HepG2 (cell line): ENCODE measurements around the gene RAB23. TPM values are rescaled to one million over a fixed set of nuclear protein-coding genes. Genes with fewer than 3 reads are reported as not detected.

ENCODE experiments used
- KDM1A ChIP-seq: IDR thresholded peaks from 2 replicates; pipeline ENCODE4 v1.6.1; 2016; ENCODE audit warnings: missing compliant biosample characterization
- SATB2 ChIP-seq: sonication (generic); formaldehyde crosslinking; IDR thresholded peaks from 2 replicates; pipeline ENCODE4 v1.5.0; 2020; ENCODE audit warnings: missing genetic modification reagents
- TCF7L2 ChIP-seq: IDR thresholded peaks from 2 replicates; pipeline ENCODE4 v1.6.1; 2011; ENCODE audit warnings: mild to moderate bottlenecking, low read depth, low read length, moderate library complexity
- ZBTB7B ChIP-seq: sonication (generic); formaldehyde crosslinking; IDR thresholded peaks from 2 replicates; pipeline ENCODE4 v1.4.0; 2020; ENCODE audit warnings: missing genetic modification reagents
- ZNF34 ChIP-seq: sonication (generic); formaldehyde crosslinking; IDR thresholded peaks from 2 replicates; pipeline ENCODE4 v1.4.0; 2020; ENCODE audit warnings: mild to moderate bottlenecking, missing genetic modification reagents, borderline replicate concordance
- ZNF768 ChIP-seq: sonication (generic); formaldehyde crosslinking; IDR thresholded peaks from 2 replicates; pipeline ENCODE4 v1.4.0; 2020; ENCODE audit warnings: missing genetic modification reagents
- polyA plus RNA-seq, 8 experiments: library from polyadenylated mRNA; depleted of rRNA in 3 of 8; stranded (reverse) in 7 of 8; unstranded in 1 of 8; fragments of >200 nt; fragmentation: Illumina TruSeq in 4 of 8; extraction: Trizol in 4 of 8; gene quantifications; 2 replicates each; pipeline versions ENCODE4 v1.2.1 to v1.2.3, GENCODE V29; 2011 to 2016; ENCODE audit warnings: low read depth in 4 of 8, missing spikeins in 1 of 8, mixed read lengths in 1 of 8; ENCODE audit not compliant: insufficient read depth in 1 of 8
- total RNA-seq, 5 experiments: library from RNA; depleted of rRNA; stranded (reverse); fragments of >200 nt; fragmentation: Illumina TruSeq; extraction: Trizol; gene quantifications; 2 replicates each; pipeline ENCODE4 v1.2.3, GENCODE V29; 2016; ENCODE audit warnings: low read depth in 1 of 5
- TF ChIP-seq, protein P1 (sequence below): IDR thresholded peaks from 2 replicates; pipeline ENCODE4 v1.6.1; 2016; ENCODE audit warnings: missing biosample characterization, missing genetic modification reagents, low read depth
- TF ChIP-seq, protein P2 (sequence below), 2 experiments: sonication (generic) in 1 of 2; formaldehyde crosslinking in 1 of 2; IDR thresholded peaks; 2 replicates each; pipeline versions ENCODE4 v1.6.1 to v1.9.0; 2014 to 2022; ENCODE audit warnings: antibody characterized with exemption in 1 of 2, borderline replicate concordance in 1 of 2, inconsistent platforms in 1 of 2, low read depth in 1 of 2, missing genetic modification reagents in 1 of 2
- TF ChIP-seq, protein P3 (sequence below): sonication (generic); formaldehyde crosslinking; IDR thresholded peaks from 2 replicates; pipeline ENCODE4 v1.4.0; 2020; ENCODE audit warnings: missing genetic modification reagents
- TF ChIP-seq, protein P4 (sequence below): sonication (generic); formaldehyde crosslinking; conservative IDR thresholded peaks from 2 replicates; pipeline ENCODE4 v1.4.0; 2020; ENCODE audit warnings: missing genetic modification reagents

The RAB23 gene
- total and polyA plus RNA-seq, 2 of the 13 experiments (the other 11 are each of a cell fraction or from before 2014, with no cell fraction given), result 5.5 to 16.4 TPM

DNA sequence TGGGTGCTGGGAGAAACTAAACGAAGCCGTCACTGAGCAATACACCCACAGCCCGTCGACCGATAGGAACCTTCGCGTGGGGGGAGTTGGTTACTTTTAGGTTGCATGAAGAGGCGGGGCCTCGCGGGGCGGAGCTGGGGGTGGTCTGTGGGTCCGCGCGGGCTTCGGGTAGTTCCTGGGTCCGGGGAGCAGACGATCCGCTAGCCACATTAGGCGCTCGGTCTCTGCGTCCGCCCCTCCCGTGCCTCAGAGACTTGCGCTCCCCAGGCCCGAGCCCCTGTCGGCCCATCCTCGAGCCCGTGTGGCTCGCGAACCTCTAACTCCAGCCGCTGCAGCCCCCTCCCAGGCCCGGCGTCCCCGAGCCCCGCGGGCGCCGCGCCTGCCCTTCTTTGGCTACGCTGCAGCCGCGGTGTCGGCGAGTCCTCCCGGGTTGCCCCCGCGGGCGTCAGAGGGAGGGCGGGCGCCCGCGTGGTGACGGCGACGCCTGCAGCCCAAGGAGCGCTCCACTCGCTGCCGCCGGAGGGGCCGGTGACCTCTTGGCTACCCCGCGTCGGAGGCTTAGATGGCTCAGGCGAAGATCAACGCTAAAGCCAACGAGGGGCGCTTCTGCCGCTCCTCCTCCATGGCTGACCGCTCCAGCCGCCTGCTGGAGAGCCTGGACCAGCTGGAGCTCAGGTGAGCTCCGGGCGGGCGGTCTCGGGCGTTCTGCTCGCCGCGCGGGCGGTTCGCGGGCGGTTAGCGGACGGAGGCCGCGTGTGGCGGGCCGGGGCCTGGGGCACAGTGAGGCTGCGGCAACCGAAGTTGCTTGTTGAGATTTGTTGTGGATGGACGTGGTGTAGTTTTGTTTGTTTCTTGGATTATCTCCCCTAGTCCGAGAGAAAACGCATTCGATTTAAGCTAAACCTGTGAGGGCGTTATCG lies 49.7 kb downstream of the RAB23 start, which contains the start of gene BAG2 (continued):
- TF ChIP-seq, protein P1, sequence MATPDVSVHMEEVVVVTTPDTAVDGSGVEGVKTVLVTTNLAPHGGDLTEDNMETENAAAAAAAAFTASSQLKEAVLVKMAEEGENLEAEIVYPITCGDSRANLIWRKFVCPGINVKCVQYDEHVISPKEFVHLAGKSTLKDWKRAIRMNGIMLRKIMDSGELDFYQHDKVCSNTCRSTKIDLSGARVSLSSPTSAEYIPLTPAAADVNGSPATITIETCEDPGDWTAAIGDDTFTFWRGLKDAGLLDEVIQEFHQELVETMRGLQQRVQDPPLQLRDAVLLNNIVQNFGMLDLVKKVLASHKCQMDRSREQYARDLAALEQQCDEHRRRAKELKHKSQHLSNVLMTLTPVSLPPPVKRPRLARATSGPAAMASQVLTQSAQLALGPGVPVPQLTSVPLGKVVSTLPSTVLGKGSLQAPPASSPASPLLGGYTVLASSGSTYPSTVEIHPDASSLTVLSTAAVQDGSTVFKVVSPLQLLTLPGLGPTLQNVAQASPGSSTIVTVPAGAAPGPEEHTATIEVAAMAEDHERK, result peak; percentile 34; the same call in 1 of the 2 replicates
- TF ChIP-seq ZNF34 (CRISPR knock-in tag) (0 out of 2 replicates have a peak, but pooled peaks have one; percentile 55), ZBTB7B (CRISPR knock-in tag) (peak; percentile 76; the same call in 1 of the 2 replicates), ZNF768 (CRISPR knock-in tag) (peak; percentile 86), KDM1A (CRISPR knock-in tag) (no peak), SATB2 (peak; percentile 87), TCF7L2 (no peak)
- TF ChIP-seq, protein P2, sequence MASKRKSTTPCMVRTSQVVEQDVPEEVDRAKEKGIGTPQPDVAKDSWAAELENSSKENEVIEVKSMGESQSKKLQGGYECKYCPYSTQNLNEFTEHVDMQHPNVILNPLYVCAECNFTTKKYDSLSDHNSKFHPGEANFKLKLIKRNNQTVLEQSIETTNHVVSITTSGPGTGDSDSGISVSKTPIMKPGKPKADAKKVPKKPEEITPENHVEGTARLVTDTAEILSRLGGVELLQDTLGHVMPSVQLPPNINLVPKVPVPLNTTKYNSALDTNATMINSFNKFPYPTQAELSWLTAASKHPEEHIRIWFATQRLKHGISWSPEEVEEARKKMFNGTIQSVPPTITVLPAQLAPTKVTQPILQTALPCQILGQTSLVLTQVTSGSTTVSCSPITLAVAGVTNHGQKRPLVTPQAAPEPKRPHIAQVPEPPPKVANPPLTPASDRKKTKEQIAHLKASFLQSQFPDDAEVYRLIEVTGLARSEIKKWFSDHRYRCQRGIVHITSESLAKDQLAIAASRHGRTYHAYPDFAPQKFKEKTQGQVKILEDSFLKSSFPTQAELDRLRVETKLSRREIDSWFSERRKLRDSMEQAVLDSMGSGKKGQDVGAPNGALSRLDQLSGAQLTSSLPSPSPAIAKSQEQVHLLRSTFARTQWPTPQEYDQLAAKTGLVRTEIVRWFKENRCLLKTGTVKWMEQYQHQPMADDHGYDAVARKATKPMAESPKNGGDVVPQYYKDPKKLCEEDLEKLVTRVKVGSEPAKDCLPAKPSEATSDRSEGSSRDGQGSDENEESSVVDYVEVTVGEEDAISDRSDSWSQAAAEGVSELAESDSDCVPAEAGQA (IDR thresholded peaks at IDR 0.05; ENCODE audit: low read depth), result peak; percentile 68; the same call in 1 of the 2 replicates
- TF ChIP-seq, protein P2 (CRISPR knock-in tag; IDR thresholded peaks at IDR 0.05; ENCODE audit: borderline replicate concordance), result peak; percentile 98
- TF ChIP-seq, protein P3, sequence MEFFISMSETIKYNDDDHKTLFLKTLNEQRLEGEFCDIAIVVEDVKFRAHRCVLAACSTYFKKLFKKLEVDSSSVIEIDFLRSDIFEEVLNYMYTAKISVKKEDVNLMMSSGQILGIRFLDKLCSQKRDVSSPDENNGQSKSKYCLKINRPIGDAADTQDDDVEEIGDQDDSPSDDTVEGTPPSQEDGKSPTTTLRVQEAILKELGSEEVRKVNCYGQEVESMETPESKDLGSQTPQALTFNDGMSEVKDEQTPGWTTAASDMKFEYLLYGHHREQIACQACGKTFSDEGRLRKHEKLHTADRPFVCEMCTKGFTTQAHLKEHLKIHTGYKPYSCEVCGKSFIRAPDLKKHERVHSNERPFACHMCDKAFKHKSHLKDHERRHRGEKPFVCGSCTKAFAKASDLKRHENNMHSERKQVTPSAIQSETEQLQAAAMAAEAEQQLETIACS (CRISPR knock-in tag), result peak; percentile 71
- TF ChIP-seq, protein P4, sequence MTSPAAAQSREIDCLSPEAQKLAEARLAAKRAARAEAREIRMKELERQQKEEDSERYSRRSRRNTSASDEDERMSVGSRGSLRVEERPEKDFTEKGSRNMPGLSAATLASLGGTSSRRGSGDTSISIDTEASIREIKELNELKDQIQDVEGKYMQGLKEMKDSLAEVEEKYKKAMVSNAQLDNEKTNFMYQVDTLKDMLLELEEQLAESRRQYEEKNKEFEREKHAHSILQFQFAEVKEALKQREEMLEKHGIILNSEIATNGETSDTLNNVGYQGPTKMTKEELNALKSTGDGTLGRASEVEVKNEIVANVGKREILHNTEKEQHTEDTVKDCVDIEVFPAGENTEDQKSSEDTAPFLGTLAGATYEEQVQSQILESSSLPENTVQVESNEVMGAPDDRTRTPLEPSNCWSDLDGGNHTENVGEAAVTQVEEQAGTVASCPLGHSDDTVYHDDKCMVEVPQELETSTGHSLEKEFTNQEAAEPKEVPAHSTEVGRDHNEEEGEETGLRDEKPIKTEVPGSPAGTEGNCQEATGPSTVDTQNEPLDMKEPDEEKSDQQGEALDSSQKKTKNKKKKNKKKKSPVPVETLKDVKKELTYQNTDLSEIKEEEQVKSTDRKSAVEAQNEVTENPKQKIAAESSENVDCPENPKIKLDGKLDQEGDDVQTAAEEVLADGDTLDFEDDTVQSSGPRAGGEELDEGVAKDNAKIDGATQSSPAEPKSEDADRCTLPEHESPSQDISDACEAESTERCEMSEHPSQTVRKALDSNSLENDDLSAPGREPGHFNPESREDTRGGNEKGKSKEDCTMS (CRISPR knock-in tag), result no peak
